Smooth muscle cell (in vitro differentiated cells): Measurements from ENCODE around the gene TUBB8. TPM values are rescaled to one million over a fixed set of nuclear protein-coding genes. Genes with fewer than 3 reads are reported as not detected.

ENCODE experiments used
- DNase-seq: peaks from one replicate; lab custom pipeline; 2025; ENCODE audit not compliant: unreplicated experiment; lab: John Stamatoyannopoulos, UW
- H2AFZ ChIP-seq: fragments of 200-600 bp; sonication (generic); 2 replicates; pipeline ENCODE4 v1.6.0; 2016; ENCODE audit warnings: antibody characterized with exemption, low read depth, mild to moderate bottlenecking
- H3F3A ChIP-seq: fragments of 200-600 bp; sonication (generic); 2 replicates; pipeline ENCODE4 v1.6.0; 2017; ENCODE audit warnings: antibody characterized with exemption, low read depth
- H3K27ac ChIP-seq: fragments of 200-600 bp; sonication (generic); 2 replicates; pipeline ENCODE4 v1.5.1; 2016; ENCODE audit warnings: low read depth, mild to moderate bottlenecking
- H3K27me3 ChIP-seq: fragments of 200-600 bp; sonication (generic); 2 replicates; pipeline ENCODE4 v1.6.1; 2016; ENCODE audit warnings: low read depth, mild to moderate bottlenecking
- H3K36me3 ChIP-seq: fragments of 200-600 bp; sonication (generic); 2 replicates; pipeline ENCODE4 v1.5.1; 2016; ENCODE audit warnings: low read depth
- H3K4me1 ChIP-seq: fragments of 200-600 bp; sonication (generic); 2 replicates; pipeline ENCODE4 v1.5.1; 2016; ENCODE audit warnings: low read depth
- H3K4me2 ChIP-seq: fragments of 200-600 bp; sonication (generic); 2 replicates; pipeline ENCODE4 v1.6.0; 2016; ENCODE audit warnings: mild to moderate bottlenecking
- H3K4me3 ChIP-seq: fragments of 200-600 bp; sonication (generic); 2 replicates; pipeline ENCODE4 v1.5.1; 2016; ENCODE audit warnings: mild to moderate bottlenecking
- H3K79me2 ChIP-seq: fragments of 200-600 bp; sonication (generic); 2 replicates; pipeline ENCODE4 v1.6.0; 2016; ENCODE audit warnings: low read depth, mild to moderate bottlenecking
- H3K9ac ChIP-seq: fragments of 200-600 bp; sonication (generic); 2 replicates; pipeline ENCODE4 v1.6.0; 2016; ENCODE audit warnings: low read depth
- H3K9me3 ChIP-seq: fragments of 200-600 bp; sonication (generic); replicated peaks from 2 replicates; pipeline ENCODE4 v1.5.1; 2016; ENCODE audit warnings: low read depth
- H4K20me1 ChIP-seq: fragments of 200-600 bp; sonication (generic); 2 replicates; pipeline ENCODE4 v1.6.0; 2016; ENCODE audit warnings: low read depth
- WGBS: methylation state at CpG from one replicate; pipeline ENCODE4 v1.1.7; 2016; ENCODE audit warnings: low lambda C conversion rate; 5-methylcytosine and 5-hydroxymethylcytosine counted together
- polyA plus RNA-seq: library from polyadenylated mRNA; unstranded; fragments of >200 nt; fragmentation: Nextera tagmentation; extraction: Ambion mirVana; gene quantifications from 2 replicates; pipeline ENCODE4 v1.2.1, GENCODE V29; 2016
- total RNA-seq: library from RNA; depleted of rRNA; stranded (reverse); fragments of >200 nt; gene quantifications from 2 replicates; pipeline ENCODE4 v1.2.3, GENCODE V29; 2014
- TF ChIP-seq, protein P1 (sequence below): fragments of 200-600 bp; sonication (generic); IDR thresholded peaks from 2 replicates; pipeline ENCODE4 v1.5.1; 2017; ENCODE audit warnings: borderline replicate concordance, mild to moderate bottlenecking, antibody characterized with exemption; ENCODE audit not compliant: insufficient read depth, poor library complexity, severe bottlenecking

Gene TUBB8
- total and polyA plus RNA-seq, 2 experiments from 2014 or later, result 0.54 to 0.79 TPM

DNA sequence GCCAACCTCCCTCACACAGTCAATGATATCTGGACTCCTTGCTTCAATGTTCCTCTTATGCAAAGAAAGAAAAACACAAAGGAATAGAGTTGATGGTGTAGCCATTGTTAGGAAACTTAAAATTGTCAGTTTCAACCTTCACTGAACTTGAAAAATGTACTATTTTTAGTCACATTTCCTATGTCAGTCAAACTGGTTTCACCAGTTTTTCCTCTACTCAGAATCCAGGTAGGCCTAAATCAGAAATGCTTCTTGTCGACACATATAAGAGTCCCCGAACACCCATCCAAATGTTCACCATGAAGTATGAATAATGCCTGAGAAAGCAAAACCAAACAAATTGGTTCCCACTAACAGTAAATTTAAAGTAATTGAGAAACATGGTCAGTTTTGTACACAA is 43.8 kb upstream of the TUBB8 start:
- no peak overlapping the region for H3K4me3 ChIP-seq
- H3K4me1 ChIP-seq, result no peaks in the 10 kb centered on the region
- no peak overlapping the region for H3K9ac ChIP-seq
- DNase-seq, result no peak
- no peaks in the 10 kb centered on the region for H3K36me3 ChIP-seq
- no peak overlapping the region for H3K27ac ChIP-seq
- WGBS, result 64% methylated on average over 2 of the region's 2 CpGs
- H3K9me3 ChIP-seq, result no peaks in the 10 kb centered on the region
- TF ChIP-seq, protein P1, sequence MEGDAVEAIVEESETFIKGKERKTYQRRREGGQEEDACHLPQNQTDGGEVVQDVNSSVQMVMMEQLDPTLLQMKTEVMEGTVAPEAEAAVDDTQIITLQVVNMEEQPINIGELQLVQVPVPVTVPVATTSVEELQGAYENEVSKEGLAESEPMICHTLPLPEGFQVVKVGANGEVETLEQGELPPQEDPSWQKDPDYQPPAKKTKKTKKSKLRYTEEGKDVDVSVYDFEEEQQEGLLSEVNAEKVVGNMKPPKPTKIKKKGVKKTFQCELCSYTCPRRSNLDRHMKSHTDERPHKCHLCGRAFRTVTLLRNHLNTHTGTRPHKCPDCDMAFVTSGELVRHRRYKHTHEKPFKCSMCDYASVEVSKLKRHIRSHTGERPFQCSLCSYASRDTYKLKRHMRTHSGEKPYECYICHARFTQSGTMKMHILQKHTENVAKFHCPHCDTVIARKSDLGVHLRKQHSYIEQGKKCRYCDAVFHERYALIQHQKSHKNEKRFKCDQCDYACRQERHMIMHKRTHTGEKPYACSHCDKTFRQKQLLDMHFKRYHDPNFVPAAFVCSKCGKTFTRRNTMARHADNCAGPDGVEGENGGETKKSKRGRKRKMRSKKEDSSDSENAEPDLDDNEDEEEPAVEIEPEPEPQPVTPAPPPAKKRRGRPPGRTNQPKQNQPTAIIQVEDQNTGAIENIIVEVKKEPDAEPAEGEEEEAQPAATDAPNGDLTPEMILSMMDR, result no peak
- H3K79me2 ChIP-seq, result no peaks in the 10 kb centered on the region
- no peak overlapping the region for H2AFZ ChIP-seq
- H3K4me2 ChIP-seq, result no peak overlapping the region
- H3K27me3 ChIP-seq, result no peaks in the 10 kb centered on the region
- H3F3A ChIP-seq, result no peaks in the 10 kb centered on the region
- no peaks in the 10 kb centered on the region for H4K20me1 ChIP-seq

- no peaks in the 10 kb centered on the region for H3K27me3 ChIP-seq
- H3F3A ChIP-seq, result no peaks in the 10 kb centered on the region
- H3K4me2 ChIP-seq, result no peak overlapping the region
- no peak overlapping the region for H3K27ac ChIP-seq
- no peaks in the 10 kb centered on the region for H3K9me3 ChIP-seq
- H3K4me1 ChIP-seq, result no peaks in the 10 kb centered on the region
- TF ChIP-seq, protein P1, result no peak
- no peak for DNase-seq
- H3K9ac ChIP-seq, result no peak overlapping the region
- WGBS, result 95% methylated on average over 4 of the region's 4 CpGs
- H2AFZ ChIP-seq, result no peak overlapping the region
- H4K20me1 ChIP-seq, result no peaks in the 10 kb centered on the region
- no peaks in the 10 kb centered on the region for H3K79me2 ChIP-seq
- no peaks in the 10 kb centered on the region for H3K36me3 ChIP-seq
- no peak overlapping the region for H3K4me3 ChIP-seq
Observed at GRCh38 chr10:92153-92552, 43.1 kb upstream of the TUBB8 start.

DNA sequence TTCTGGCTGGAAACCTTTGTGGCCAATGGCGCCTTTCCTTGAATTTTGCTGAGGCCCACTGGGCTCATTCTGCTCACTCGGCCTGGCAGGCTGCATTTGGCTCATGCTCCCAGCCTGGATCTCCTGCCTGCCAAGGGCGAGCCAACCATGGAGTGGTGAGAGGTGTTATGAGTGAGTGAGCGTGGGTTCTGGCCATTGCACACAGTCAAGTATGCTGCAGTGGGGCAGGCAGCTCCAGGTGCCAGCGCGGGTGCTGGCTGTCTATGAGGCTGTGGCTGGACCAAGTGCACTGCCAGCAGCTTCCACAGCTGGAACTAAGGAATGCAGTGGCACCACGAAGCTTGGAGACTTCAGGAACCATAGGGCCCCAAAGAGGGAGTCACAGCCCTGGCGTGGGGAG is 42.2 kb upstream of the TUBB8 start:
- DNase-seq, result no peak
- Histone ChIP-seq H3K79me2 (no peaks in the 10 kb centered on the region), H2AFZ (no peak overlapping the region), H3K4me1 (no peaks in the 10 kb centered on the region), H3K4me3 (no peak overlapping the region), H3K27me3 (no peaks in the 10 kb centered on the region), H3K4me2 (no peak overlapping the region), H3K27ac (no peak overlapping the region), H3K9me3 (no peaks in the 10 kb centered on the region), H3F3A (no peaks in the 10 kb centered on the region), H3K9ac (no peak overlapping the region), H4K20me1 (no peaks in the 10 kb centered on the region), H3K36me3 (no peaks in the 10 kb centered on the region)
- TF ChIP-seq, protein P1, result no peak
- 91% methylated on average over 8 of the region's 8 CpGs for WGBS

DNA sequence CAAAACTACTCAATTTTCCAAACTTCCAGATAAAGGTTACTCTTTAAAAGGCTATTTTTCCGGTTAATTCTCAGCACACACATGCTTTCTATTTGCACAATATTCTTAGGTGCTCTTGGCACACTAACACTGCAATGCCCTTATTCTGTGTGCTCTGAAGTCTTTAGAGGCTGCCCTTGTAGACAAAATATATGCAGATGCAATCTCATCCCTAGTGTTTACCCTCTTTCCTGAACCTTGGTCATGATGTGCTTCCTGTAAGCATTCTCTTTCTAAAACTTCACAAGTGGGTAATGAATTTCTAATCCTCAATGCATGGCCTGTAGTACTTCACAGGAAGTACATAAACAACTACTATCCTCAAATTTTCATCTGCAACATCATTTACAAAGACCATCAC is 41.1 kb upstream of the TUBB8 start:
- Histone ChIP-seq H2AFZ (no peak overlapping the region), H3K9me3 (no peaks in the 10 kb centered on the region), H3K4me3 (no peak overlapping the region), H4K20me1 (no peaks in the 10 kb centered on the region), H3K4me1 (no peaks in the 10 kb centered on the region), H3K9ac (no peak overlapping the region), H3F3A (no peaks in the 10 kb centered on the region), H3K4me2 (no peak overlapping the region), H3K27me3 (no peaks in the 10 kb centered on the region), H3K27ac (no peak overlapping the region), H3K79me2 (no peaks in the 10 kb centered on the region), H3K36me3 (no peaks in the 10 kb centered on the region)
- DNase-seq, result no peak
- TF ChIP-seq, protein P1, result no peak
- WGBS, result 94% methylated on average over 1 of the region's 1 CpG
